Gastroesophageal sphincter (tissue), 4 donors: ENCODE data around the gene UGT1A8. TPM values are rescaled to one million over a fixed set of nuclear protein-coding genes. Genes with fewer than 3 reads are reported as not detected.
"Not testable (repeated sequence)": the region's sequence is repeated elsewhere in the genome, so short reads cannot be mapped to it uniquely, and the experiment has no call there.

Experiments used
- ATAC-seq: fragments of 150-250 bp; one replicate; pipeline ENCODE4 v1.9.1; 2016; ENCODE audit warnings: mild to moderate bottlenecking, moderate library complexity
- H3K27ac ChIP-seq, 4 donors: fragments of 200-600 bp; sonication (generic) in 3 of 4; 1 replicate in 3 of 4; 2 replicates in 1 of 4; pipeline ENCODE4 v1.5.1; 2016 to 2019
- H3K27me3 ChIP-seq: fragments of 200-600 bp; sonication (generic); one replicate; pipeline ENCODE4 v1.5.1; 2019
- H3K36me3 ChIP-seq, 2 donors: fragments of 200-600 bp; sonication (generic); one replicate each; pipeline ENCODE4 v1.5.1; 2019; ENCODE audit warnings: control low read depth in 1 of 2
- H3K4me1 ChIP-seq, 3 donors: fragments of 200-600 bp; sonication (generic); 1 replicate in 2 of 3; 2 replicates in 1 of 3; pipeline ENCODE4 v1.5.1; 2016 to 2019; ENCODE audit warnings: control low read depth in 2 of 3
- H3K4me3 ChIP-seq, 2 donors: fragments of 200-600 bp; sonication (generic); one replicate each; pipeline ENCODE4 v1.5.1; 2019; ENCODE audit warnings: mild to moderate bottlenecking in 1 of 2, moderate library complexity in 1 of 2
- H3K9me3 ChIP-seq, 3 donors: fragments of 200-600 bp; sonication (generic); one replicate each; pipeline ENCODE4 v1.5.1; 2017 to 2019; ENCODE audit warnings: control low read depth in 2 of 3
- CTCF ChIP-seq, 4 experiments: fragments of 200-600 bp in 2 of 4; fragments of 450-650 bp in 2 of 4; sonication (generic) in 1 of 4; IDR thresholded peaks; one replicate each; pipeline ENCODE4 v1.5.1; 2017 to 2019; ENCODE audit warnings: antibody characterized with exemption in 4 of 4, mild to moderate bottlenecking in 2 of 4, moderate library complexity in 2 of 4
- EP300 ChIP-seq: sonication (generic); formaldehyde crosslinking; IDR thresholded peaks from one replicate; pipeline ENCODE4 v1.6.1; 2017; ENCODE audit warnings: antibody characterized with exemption, mild to moderate bottlenecking
- POLR2A ChIP-seq, 2 donors: fragments of 450-650 bp; IDR thresholded peaks; one replicate each; pipeline ENCODE4 v1.6.1; 2017; ENCODE audit warnings: antibody characterized with exemption in 2 of 2, mild to moderate bottlenecking in 2 of 2, moderate library complexity in 1 of 2
- POLR2AphosphoS5 ChIP-seq: sonication (generic); formaldehyde crosslinking; IDR thresholded peaks from one replicate; pipeline ENCODE4 v1.6.1; 2017; ENCODE audit warnings: antibody characterized with exemption
- WGBS, 2 donors: methylation state at CpG; one replicate each; pipeline ENCODE4 v1.1.5; 2018; ENCODE audit warnings: low coverage in 1 of 2; 5-methylcytosine and 5-hydroxymethylcytosine counted together
- total RNA-seq, 4 donors: library from RNA; depleted of rRNA; stranded (reverse); fragments of >200 nt; gene quantifications; one replicate each; pipeline ENCODE4 v1.1.0, GENCODE V29; 2016

Gene UGT1A8
- total RNA-seq, 4 donors from 2014 or later = not detected

- Histone ChIP-seq H3K9me3 (peaks cover 0 to 23% (median 0%) of the 10 kb centered on the region in 3 donors), H3K36me3 (no peaks in the 10 kb centered on the region), H3K4me1 (no peaks in the 10 kb centered on the region), H3K27me3 (peaks cover 8% of the 10 kb centered on the region), H3K27ac (no peak overlapping the region), H3K4me3 (no peak overlapping the region)
- ATAC-seq = no peak
- no peak for TF ChIP-seq POLR2A (IDR thresholded peaks at IDR 0.05)
- TF ChIP-seq POLR2AphosphoS5 = no peak
- no peak for TF ChIP-seq CTCF (IDR thresholded peaks at IDR 0.05)
- no peak for TF ChIP-seq EP300
Observed at GRCh38 chr2:233639860-233640259, 22.4 kb downstream of the UGT1A8 start.

GRCh38 chr2:233643128-233643527 is 25.7 kb downstream of the UGT1A8 start:
- 67% methylated on average over 1 of the region's 1 CpG; no CpG with 5 or more reads in 1 of the 2 donors for WGBS, 2 donors
- Histone ChIP-seq H3K27ac (no peak overlapping the region), H3K4me3 (no peak overlapping the region), H3K4me1 (no peaks in the 10 kb centered on the region), H3K36me3 (no peaks in the 10 kb centered on the region), H3K9me3 (peaks cover 0 to 34% (median 0%) of the 10 kb centered on the region in 3 donors), H3K27me3 (peaks cover 11% of the 10 kb centered on the region)
- ATAC-seq = no peak
- no peak for TF ChIP-seq POLR2A (IDR thresholded peaks at IDR 0.05)
- TF ChIP-seq EP300 = no peak
- TF ChIP-seq CTCF (IDR thresholded peaks at IDR 0.05) = no peak
- no peak for TF ChIP-seq POLR2AphosphoS5

- not testable (repeated sequence) for ATAC-seq, H3K36me3 ChIP-seq, H3K4me1 ChIP-seq, H3K4me3 ChIP-seq, H3K27ac ChIP-seq
- WGBS, 2 donors = 80 to 90% methylated on average over 2 of the region's 3 CpGs
- peaks cover 14% of the 10 kb centered on the region for H3K27me3 ChIP-seq
- H3K9me3 ChIP-seq = peaks cover 0 to 28% (median 0%) of the 10 kb centered on the region in 3 donors
Observed at GRCh38 chr2:233646033-233646432, 28.6 kb downstream of the UGT1A8 start.

- WGBS, 2 donors = 65 to 70% methylated on average over 4 of the region's 4 CpGs
- Histone ChIP-seq H3K4me3 (no peak overlapping the region), H3K4me1 (no peaks in the 10 kb centered on the region), H3K9me3 (peaks cover 0 to 6% (median 0%) of the 10 kb centered on the region in 3 donors), H3K27ac (no peak overlapping the region), H3K36me3 (no peaks in the 10 kb centered on the region), H3K27me3 (peaks cover 10% of the 10 kb centered on the region)
- no peak for ATAC-seq
- TF ChIP-seq POLR2AphosphoS5 (no peak), EP300 (no peak), CTCF (IDR thresholded peaks at IDR 0.05) (no peak), POLR2A (IDR thresholded peaks at IDR 0.05) (no peak)
Observed at GRCh38 chr2:233650981-233651380, 33.5 kb downstream of the UGT1A8 start.

- Histone ChIP-seq H3K27me3 (peaks cover 10% of the 10 kb centered on the region), H3K36me3 (no peaks in the 10 kb centered on the region), H3K4me3 (no peak overlapping the region), H3K9me3 (peaks cover 0 to 1% (median 0%) of the 10 kb centered on the region in 3 donors), H3K27ac (no peak overlapping the region), H3K4me1 (no peaks in the 10 kb centered on the region)
- WGBS, 2 donors = 90 to 92% methylated on average over 2 of the region's 2 CpGs
- TF ChIP-seq POLR2A (IDR thresholded peaks at IDR 0.05) (no peak), POLR2AphosphoS5 (no peak), CTCF (IDR thresholded peaks at IDR 0.05) (no peak), EP300 (no peak)
- no peak for ATAC-seq
Observed at GRCh38 chr2:233651430-233651829, 34.0 kb downstream of the UGT1A8 start.
